Liver (tissue), 9 donors: ENCODE results near the gene STEAP3. TPM values are rescaled to one million over a fixed set of nuclear protein-coding genes. Genes with fewer than 3 reads are reported as not detected.

Source experiments
- DNase-seq: peaks from one replicate; pipeline ENCODE4 v3.0.0-alpha.2; 2017; ENCODE audit warnings: low spot score
- H3K27ac ChIP-seq, 2 donors: one replicate each; pipeline ENCODE4 v1.7.0; 2013; ENCODE audit warnings: inconsistent platforms in 2 of 2, low read length in 2 of 2, control low read depth in 1 of 2, low read depth in 1 of 2, mild to moderate bottlenecking in 1 of 2
- H3K27me3 ChIP-seq, 4 donors: one replicate each; pipeline versions ENCODE4 v1.6.1 to v1.7.0; 2013; ENCODE audit warnings: low read length in 3 of 4, inconsistent platforms in 1 of 4, mild to moderate bottlenecking in 1 of 4, moderate library complexity in 1 of 4; ENCODE audit not compliant: control insufficient read depth in 4 of 4, insufficient read depth in 4 of 4
- H3K36me3 ChIP-seq, 4 donors: one replicate each; pipeline versions ENCODE4 v1.6.1 to v1.7.0; 2013; ENCODE audit warnings: low read length in 3 of 4, mild to moderate bottlenecking in 3 of 4, low read depth in 1 of 4, moderate library complexity in 1 of 4; ENCODE audit not compliant: control insufficient read depth in 4 of 4, insufficient read depth in 3 of 4
- H3K4me1 ChIP-seq, 4 donors: one replicate each; pipeline versions ENCODE4 v1.6.1 to v1.7.0; 2013; ENCODE audit warnings: low read length in 3 of 4, mild to moderate bottlenecking in 3 of 4, moderate library complexity in 1 of 4; ENCODE audit not compliant: control insufficient read depth in 4 of 4, insufficient read depth in 4 of 4
- H3K4me3 ChIP-seq, 3 donors: one replicate each; pipeline versions ENCODE4 v1.6.1 to v1.7.0; 2013; ENCODE audit warnings: low read length in 3 of 3, control low read depth in 1 of 3, low read depth in 1 of 3, mild to moderate bottlenecking in 1 of 3
- H3K9ac ChIP-seq, 2 donors: one replicate each; pipeline ENCODE4 v1.7.0; 2013; ENCODE audit warnings: low read length in 2 of 2, mild to moderate bottlenecking in 2 of 2, moderate library complexity in 2 of 2, control low read depth in 1 of 2, low read depth in 1 of 2
- H3K9me3 ChIP-seq, 4 donors: one replicate each; pipeline versions ENCODE4 v1.6.1 to v1.7.0; 2013; ENCODE audit warnings: low read length in 3 of 4; ENCODE audit not compliant: control insufficient read depth in 4 of 4
- FOXA1 ChIP-seq: IDR thresholded peaks from 2 replicates; pipeline ENCODE4 v1.6.1; 2016; ENCODE audit warnings: antibody characterized with exemption
- FOXA2 ChIP-seq: IDR thresholded peaks from 2 replicates; pipeline ENCODE4 v1.6.1; 2016; ENCODE audit warnings: antibody characterized with exemption
- GABPA ChIP-seq, 2 donors: IDR thresholded peaks in 1 of 2; conservative IDR thresholded peaks in 1 of 2; 2 replicates each; pipeline ENCODE4 v1.6.1; 2016; ENCODE audit warnings: antibody characterized with exemption in 2 of 2, mild to moderate bottlenecking in 1 of 2, moderate library complexity in 1 of 2
- HNF4A ChIP-seq, 2 donors: conservative IDR thresholded peaks; 2 replicates each; pipeline ENCODE4 v1.6.1; 2016; ENCODE audit warnings: antibody characterized with exemption in 2 of 2, mild to moderate bottlenecking in 2 of 2
- JUND ChIP-seq, 2 donors: IDR thresholded peaks; 2 replicates each; pipeline ENCODE4 v1.6.1; 2016; ENCODE audit warnings: antibody characterized with exemption in 2 of 2
- MAX ChIP-seq: IDR thresholded peaks from 2 replicates; pipeline ENCODE4 v1.6.1; 2016; ENCODE audit warnings: antibody characterized with exemption
- RAD21 ChIP-seq, 2 donors: IDR thresholded peaks; 2 replicates each; pipeline ENCODE4 v1.6.1; 2016; ENCODE audit warnings: antibody characterized with exemption in 2 of 2, mild to moderate bottlenecking in 2 of 2
- REST ChIP-seq: IDR thresholded peaks from 2 replicates; pipeline ENCODE4 v1.6.1; 2016; ENCODE audit warnings: antibody characterized with exemption, mild to moderate bottlenecking
- SP1 ChIP-seq: IDR thresholded peaks from 2 replicates; pipeline ENCODE4 v1.6.1; 2018; ENCODE audit warnings: antibody characterized with exemption, mild to moderate bottlenecking
- TAF1 ChIP-seq: conservative IDR thresholded peaks from 2 replicates; pipeline ENCODE4 v1.6.1; 2016; ENCODE audit warnings: antibody characterized with exemption, mild to moderate bottlenecking
- YY1 ChIP-seq: IDR thresholded peaks from 2 replicates; pipeline ENCODE4 v1.6.1; 2016; ENCODE audit warnings: antibody characterized with exemption, mild to moderate bottlenecking
- WGBS: extraction: QIAGEN DNeasy Blood & Tissue Kit; methylation state at CpG from one replicate; pipeline ENCODE4 v1.1.7; 2013; 5-methylcytosine and 5-hydroxymethylcytosine counted together
- polyA plus RNA-seq, 2 donors: library from polyadenylated mRNA; stranded (reverse) in 1 of 2; unstranded in 1 of 2; fragments of 200-250 nt in 1 of 2; fragments of >200 nt in 1 of 2; fragmentation: Nextera tagmentation in 1 of 2; extraction: Ambion mirVana in 1 of 2; gene quantifications; one replicate each; pipeline versions ENCODE4 v1.2.1 to v1.2.3, GENCODE V29; 2013 to 2015
- total RNA-seq, 2 donors: library from RNA; depleted of rRNA; stranded (reverse); fragments of >200 nt; gene quantifications; one replicate each; pipeline ENCODE4 v1.2.3, GENCODE V29; 2014
- TF ChIP-seq, protein P1 (sequence below): IDR thresholded peaks from 2 replicates; pipeline ENCODE4 v1.6.1; 2016; ENCODE audit warnings: antibody characterized with exemption
- TF ChIP-seq, protein P2 (sequence below): IDR thresholded peaks from 2 replicates; pipeline ENCODE4 v1.6.1; 2016; ENCODE audit warnings: antibody characterized with exemption
- TF ChIP-seq, protein P3 (sequence below): fragments of 150-350 bp; IDR thresholded peaks from 2 replicates; pipeline ENCODE4 v1.5.1; 2017; ENCODE audit warnings: improper control_type of control experiment, low read depth, low read length; ENCODE audit not compliant: missing input control
- donor health status: healthy.
- donor health status: healthy.
- donor health status: healthy.
- donor health status: healthy.
- donor health status: healthy.

STEAP3 gene
- total and polyA plus RNA-seq, 4 donors, result 44.4 to 158 (median 113) TPM

- TF ChIP-seq RAD21 (IDR thresholded peaks at IDR 0.05) (no peak), FOXA2 (no peak), HNF4A (conservative IDR thresholded peaks at IDR 0.05) (peak; percentile 68 to 79), SP1 (peak; percentile 26)
- Histone ChIP-seq H3K27ac (no peak overlapping the region), H3K36me3 (no peaks in the 10 kb centered on the region), H3K9me3 (no peaks in the 10 kb centered on the region), H3K27me3 (no peaks in the 10 kb centered on the region), H3K4me1 (peaks cover 2 to 37% (median 25%) of the 10 kb centered on the region in 4 donors), H3K4me3 (no peak overlapping the region), H3K9ac (no peak overlapping the region)
- DNase-seq, result no peak
Measured at GRCh38 chr2:119197126-119197405, 26.6 kb upstream of the STEAP3 start.

DNA sequence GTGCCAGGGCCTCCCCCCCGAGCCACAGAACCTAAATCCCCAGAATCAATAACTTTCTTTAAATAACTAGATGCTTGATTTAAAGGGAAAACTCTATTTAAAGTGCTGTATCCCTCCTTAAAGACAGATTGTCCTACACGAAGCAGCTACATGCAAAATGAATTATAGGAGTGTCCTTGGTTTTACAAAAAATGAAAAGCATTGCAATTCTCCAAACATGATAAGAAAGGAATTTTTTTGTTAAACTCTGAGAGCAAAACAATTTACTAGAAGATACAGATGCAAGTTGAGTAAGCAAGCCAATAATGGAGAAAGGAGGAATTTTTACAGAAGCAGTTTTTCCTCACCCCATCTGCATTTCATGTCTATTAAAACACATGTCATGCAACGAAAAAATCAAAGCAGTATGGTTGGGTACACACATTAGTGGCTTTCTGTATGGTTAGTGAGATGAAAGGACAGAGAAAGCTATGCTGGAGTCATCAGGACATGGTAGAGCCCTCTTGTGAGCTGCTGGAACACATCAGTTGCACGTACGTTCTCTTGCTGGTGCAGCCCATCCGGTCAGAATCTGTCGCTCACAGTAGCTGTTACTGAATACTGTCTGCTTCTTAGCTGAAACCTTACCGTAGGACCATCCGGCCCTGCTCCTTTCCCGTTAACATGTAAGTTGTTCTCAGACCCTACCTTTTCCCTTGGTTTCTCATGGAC is 25.9 kb upstream of the STEAP3 start:
- TF ChIP-seq, protein P1, sequence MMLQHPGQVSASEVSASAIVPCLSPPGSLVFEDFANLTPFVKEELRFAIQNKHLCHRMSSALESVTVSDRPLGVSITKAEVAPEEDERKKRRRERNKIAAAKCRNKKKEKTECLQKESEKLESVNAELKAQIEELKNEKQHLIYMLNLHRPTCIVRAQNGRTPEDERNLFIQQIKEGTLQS, result no peak
- no peak for TF ChIP-seq HNF4A (conservative IDR thresholded peaks at IDR 0.05)
- TF ChIP-seq GABPA (IDR thresholded peaks at IDR 0.05 in 1 of 2, conservative IDR thresholded peaks at IDR 0.05 in 1 of 2), result no peak
- no peak for TF ChIP-seq FOXA2
- no peak for TF ChIP-seq REST
- no peak for TF ChIP-seq JUND (IDR thresholded peaks at IDR 0.05)
- TF ChIP-seq TAF1, result no peak
- no peak for TF ChIP-seq MAX
- TF ChIP-seq YY1, result no peak
- TF ChIP-seq SP1, result no peak
- TF ChIP-seq, protein P2, sequence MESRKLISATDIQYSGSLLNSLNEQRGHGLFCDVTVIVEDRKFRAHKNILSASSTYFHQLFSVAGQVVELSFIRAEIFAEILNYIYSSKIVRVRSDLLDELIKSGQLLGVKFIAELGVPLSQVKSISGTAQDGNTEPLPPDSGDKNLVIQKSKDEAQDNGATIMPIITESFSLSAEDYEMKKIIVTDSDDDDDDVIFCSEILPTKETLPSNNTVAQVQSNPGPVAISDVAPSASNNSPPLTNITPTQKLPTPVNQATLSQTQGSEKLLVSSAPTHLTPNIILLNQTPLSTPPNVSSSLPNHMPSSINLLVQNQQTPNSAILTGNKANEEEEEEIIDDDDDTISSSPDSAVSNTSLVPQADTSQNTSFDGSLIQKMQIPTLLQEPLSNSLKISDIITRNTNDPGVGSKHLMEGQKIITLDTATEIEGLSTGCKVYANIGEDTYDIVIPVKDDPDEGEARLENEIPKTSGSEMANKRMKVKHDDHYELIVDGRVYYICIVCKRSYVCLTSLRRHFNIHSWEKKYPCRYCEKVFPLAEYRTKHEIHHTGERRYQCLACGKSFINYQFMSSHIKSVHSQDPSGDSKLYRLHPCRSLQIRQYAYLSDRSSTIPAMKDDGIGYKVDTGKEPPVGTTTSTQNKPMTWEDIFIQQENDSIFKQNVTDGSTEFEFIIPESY, result no peak
- TF ChIP-seq, protein P3, sequence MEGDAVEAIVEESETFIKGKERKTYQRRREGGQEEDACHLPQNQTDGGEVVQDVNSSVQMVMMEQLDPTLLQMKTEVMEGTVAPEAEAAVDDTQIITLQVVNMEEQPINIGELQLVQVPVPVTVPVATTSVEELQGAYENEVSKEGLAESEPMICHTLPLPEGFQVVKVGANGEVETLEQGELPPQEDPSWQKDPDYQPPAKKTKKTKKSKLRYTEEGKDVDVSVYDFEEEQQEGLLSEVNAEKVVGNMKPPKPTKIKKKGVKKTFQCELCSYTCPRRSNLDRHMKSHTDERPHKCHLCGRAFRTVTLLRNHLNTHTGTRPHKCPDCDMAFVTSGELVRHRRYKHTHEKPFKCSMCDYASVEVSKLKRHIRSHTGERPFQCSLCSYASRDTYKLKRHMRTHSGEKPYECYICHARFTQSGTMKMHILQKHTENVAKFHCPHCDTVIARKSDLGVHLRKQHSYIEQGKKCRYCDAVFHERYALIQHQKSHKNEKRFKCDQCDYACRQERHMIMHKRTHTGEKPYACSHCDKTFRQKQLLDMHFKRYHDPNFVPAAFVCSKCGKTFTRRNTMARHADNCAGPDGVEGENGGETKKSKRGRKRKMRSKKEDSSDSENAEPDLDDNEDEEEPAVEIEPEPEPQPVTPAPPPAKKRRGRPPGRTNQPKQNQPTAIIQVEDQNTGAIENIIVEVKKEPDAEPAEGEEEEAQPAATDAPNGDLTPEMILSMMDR, result no peak
- no peak for TF ChIP-seq FOXA1
- Histone ChIP-seq H3K27ac (no peak overlapping the region), H3K4me1 (peaks cover 2 to 37% (median 25%) of the 10 kb centered on the region in 4 donors), H3K4me3 (no peak overlapping the region), H3K9ac (no peak overlapping the region), H3K27me3 (no peaks in the 10 kb centered on the region), H3K36me3 (no peaks in the 10 kb centered on the region), H3K9me3 (no peaks in the 10 kb centered on the region)
- no peak for DNase-seq
- WGBS, result 70% methylated on average over 10 of the region's 10 CpGs
